Heart right ventricle (tissue), 16 donors: Measurements from ENCODE around the gene RBAK. TPM values are rescaled to one million over a fixed set of nuclear protein-coding genes. Genes with fewer than 3 reads are reported as not detected.
"Not testable (repeated sequence)": the region's sequence is repeated elsewhere in the genome, so short reads cannot be mapped to it uniquely, and the experiment has no call there.

Experiments
- ATAC-seq, 8 donors: fragments of 200-7000 bp; cut with Tn5 transposase; one replicate each; pipeline ENCODE4 v1.9.1; 2020; ENCODE audit warnings: mild to moderate bottlenecking in 8 of 8, moderate library complexity in 8 of 8, moderate number of reproducible peaks in 1 of 8
- DNase-seq, 2 donors: peaks; one replicate each; pipeline ENCODE4 v3.0.0-alpha.2; 2020
- H3K27ac ChIP-seq, 10 donors: fragments of 200-600 bp; sonication (generic) in 2 of 10; one replicate each; pipeline versions ENCODE4 v1.5.0 to v1.8.0; 2020 to 2022; ENCODE audit warnings: mild to moderate bottlenecking in 3 of 10
- H3K27me3 ChIP-seq, 7 donors: fragments of 200-600 bp; one replicate each; pipeline ENCODE4 v1.8.0; 2021 to 2022; ENCODE audit warnings: mild to moderate bottlenecking in 2 of 7
- H3K36me3 ChIP-seq, 9 donors: fragments of 200-600 bp; sonication (generic) in 1 of 9; one replicate each; pipeline versions ENCODE4 v1.5.0 to v1.8.0; 2020 to 2022; ENCODE audit warnings: mild to moderate bottlenecking in 2 of 9
- H3K4me1 ChIP-seq, 9 donors: fragments of 200-600 bp; sonication (generic) in 1 of 9; one replicate each; pipeline versions ENCODE4 v1.5.0 to v1.8.0; 2020 to 2022; ENCODE audit warnings: mild to moderate bottlenecking in 4 of 9
- H3K4me3 ChIP-seq, 10 donors: fragments of 200-600 bp; sonication (generic) in 2 of 10; one replicate each; pipeline versions ENCODE4 v1.5.0 to v1.8.0; 2020 to 2022; ENCODE audit warnings: mild to moderate bottlenecking in 7 of 10, moderate library complexity in 2 of 10
- H3K9me3 ChIP-seq, 11 donors: fragments of 200-600 bp in 10 of 11; sonication (generic) in 2 of 11; one replicate each; pipeline versions ENCODE4 v1.5.0 to v1.8.0; 2013 to 2022; ENCODE audit warnings: mild to moderate bottlenecking in 2 of 11, control low read depth in 1 of 11, moderate library complexity in 1 of 11
- CTCF ChIP-seq, 9 donors: fragments of 200-600 bp; sonication (generic) in 2 of 9; IDR thresholded peaks; one replicate each; pipeline versions ENCODE4 v1.5.0 to v1.8.0; 2021 to 2022; ENCODE audit warnings: antibody characterized with exemption in 9 of 9, mild to moderate bottlenecking in 5 of 9, moderate library complexity in 1 of 9
- WGBS, 2 donors: extraction: QIAGEN DNeasy Blood & Tissue Kit; methylation state at CpG; one replicate each; pipeline ENCODE4 v1.1.7; 2013; ENCODE audit warnings: inconsistent platforms in 1 of 2; 5-methylcytosine and 5-hydroxymethylcytosine counted together
- intact Hi-C, 10 donors: fragments of 100-400 bp; cut with DNase I; formaldehyde crosslinking; loops; one replicate each; pipeline versions ENCODE4 v1.11.1 to v1.14.2; 2022
- polyA plus RNA-seq, 2 donors: library from polyadenylated mRNA; stranded (reverse); fragments of 200-250 nt; gene quantifications; one replicate each; pipeline ENCODE4 v1.2.3, GENCODE V29; 2013
- total RNA-seq, 10 donors: library from RNA; stranded (reverse); fragmentation: NEBNext Ultra II Directional in 3 of 10; extraction: Animal tissue kit (Norgen Biotek cat#: 25700) in 3 of 10; gene quantifications; one replicate each; pipeline versions ENCODE4 v1.2.1 to v1.2.4, GENCODE V29; 2021 to 2023
- donor health status: Arrhythmogenic right ventricular cardiomyopathy.
- donor health status: ischemic (EF 13 %, LVEDD 7.1; RV severe dilation, severe dysfunction).
- donor health status: healthy with polysubstance abuse.
- donor health status: DM: no; HTN: yes; CAD: no.
- donor health status: DM: no; HTN: no; CAD: no.
- donor health status: ischemic (EF 25% LVEDD 6.9; RV normal size, moderate dysfunction).
- donor health status: ischemic (EF 25% LVEDD 5.7; RV mildly dilated, moderate dysfunction).
- donor health status: healthy.
- donor health status: DM: yes; HTN: yes; CAD: no.
- donor health status: Ischemic cardiomyopathy.
- donor health status: ischemic (EF 35%, LVEDD 5.7; RV mildly dilated, moderate dysfunction).
- donor health status: nonischemic (EF 11% LVEDD 7.7; RV severe dilation, severe dysfunction).
- donor health status: DM: yes; HTN: yes; CAD: no.
- donor health status: PGD.
- donor health status: ischemic (EF 29% LVEDD 5.4; RV normal size, mild dysfunction).
- donor health status: nonischemic (EF 23%, LVEDD 6.1; RV moderate dilation, normal function).

RBAK gene
- total and polyA plus RNA-seq, 12 donors, result 3.2 to 11.2 (median 9.3) TPM

GRCh38 chr7:5082806-5083205 is 37.1 kb downstream of the RBAK start:
- no peak overlapping the region for H3K27ac ChIP-seq
- H3K4me1 ChIP-seq, result peaks cover 0 to 5% (median 0%) of the 10 kb centered on the region in 9 donors
- H3K27me3 ChIP-seq, result peaks cover 0 to 46% (median 35%) of the 10 kb centered on the region in 7 donors
- DNase-seq, result no peak
- intact Hi-C loops, result loop anchor here in 9 of 10 donors (5.0 to 10.0 kb wide), 7 partner anchors 108 to 468 kb away; no protein-coding TSS in a partner anchor
- TF ChIP-seq CTCF (IDR thresholded peaks at IDR 0.05), result no peak
- no peak overlapping the region for H3K4me3 ChIP-seq
- 62 to 72% methylated on average over 7 of the region's 7 CpGs for WGBS, 2 donors
- no peaks in the 10 kb centered on the region for H3K9me3 ChIP-seq
- no peak for ATAC-seq
- no peaks in the 10 kb centered on the region for H3K36me3 ChIP-seq

- Histone ChIP-seq H3K27me3 (peaks cover 0 to 48% (median 32%) of the 10 kb centered on the region in 7 donors), H3K9me3 (no peaks in the 10 kb centered on the region), H3K27ac (no peak overlapping the region), H3K4me3 (no peak overlapping the region), H3K36me3 (no peaks in the 10 kb centered on the region), H3K4me1 (peaks cover 0 to 5% (median 0%) of the 10 kb centered on the region in 9 donors)
- ATAC-seq (no peak), DNase-seq (no peak)
- WGBS, 2 donors, result 86 to 89% methylated on average over 24 of the region's 24 CpGs
- TF ChIP-seq CTCF (IDR thresholded peaks at IDR 0.05), result no peak
- intact Hi-C loops, result loop anchor here in 9 of 10 donors (5.0 to 10.0 kb wide), 7 partner anchors 109 to 469 kb away; no protein-coding TSS in a partner anchor
These were observed 37.7 kb downstream of the RBAK start for GRCh38 chr7:5083311-5083711.

DNA sequence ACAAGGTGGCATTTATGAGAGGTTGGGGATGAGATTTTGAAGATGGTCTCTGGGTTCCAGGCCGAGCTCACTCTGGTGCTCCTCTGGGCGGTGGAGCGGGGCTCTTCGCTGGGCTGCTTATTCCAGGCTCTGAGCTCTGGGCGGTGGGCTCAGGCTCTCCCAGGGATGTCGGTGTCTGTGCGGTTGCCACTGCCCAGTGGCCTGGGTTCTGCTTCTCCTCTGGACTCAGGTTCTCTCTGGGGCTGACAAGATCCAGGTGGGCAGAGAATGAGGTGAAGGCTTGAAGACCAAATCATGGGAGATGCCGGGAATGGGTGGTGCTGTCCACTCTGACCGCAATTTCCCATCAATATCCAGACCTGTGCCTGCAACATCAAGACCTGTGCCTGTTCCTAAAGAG is 40.6 kb downstream of the RBAK start:
- no peak for DNase-seq
- peaks cover 0 to 5% (median 0%) of the 10 kb centered on the region in 9 donors for H3K4me1 ChIP-seq
- intact Hi-C loops, result loop anchor here (5.0 to 10.0 kb wide), 10 partner anchors 109 to 471 kb away; no protein-coding TSS in a partner anchor
- no peaks in the 10 kb centered on the region for H3K36me3 ChIP-seq
- peak in 1 of 8 donors; percentile 24 for ATAC-seq
- H3K4me3 ChIP-seq, result no peak overlapping the region
- no peak for TF ChIP-seq CTCF (IDR thresholded peaks at IDR 0.05)
- H3K27ac ChIP-seq, result no peak overlapping the region
- peaks cover 0 to 49% (median 30%) of the 10 kb centered on the region in 7 donors for H3K27me3 ChIP-seq
- 76 to 83% methylated on average over 9 of the region's 9 CpGs for WGBS, 2 donors
- H3K9me3 ChIP-seq, result no peaks in the 10 kb centered on the region

DNA sequence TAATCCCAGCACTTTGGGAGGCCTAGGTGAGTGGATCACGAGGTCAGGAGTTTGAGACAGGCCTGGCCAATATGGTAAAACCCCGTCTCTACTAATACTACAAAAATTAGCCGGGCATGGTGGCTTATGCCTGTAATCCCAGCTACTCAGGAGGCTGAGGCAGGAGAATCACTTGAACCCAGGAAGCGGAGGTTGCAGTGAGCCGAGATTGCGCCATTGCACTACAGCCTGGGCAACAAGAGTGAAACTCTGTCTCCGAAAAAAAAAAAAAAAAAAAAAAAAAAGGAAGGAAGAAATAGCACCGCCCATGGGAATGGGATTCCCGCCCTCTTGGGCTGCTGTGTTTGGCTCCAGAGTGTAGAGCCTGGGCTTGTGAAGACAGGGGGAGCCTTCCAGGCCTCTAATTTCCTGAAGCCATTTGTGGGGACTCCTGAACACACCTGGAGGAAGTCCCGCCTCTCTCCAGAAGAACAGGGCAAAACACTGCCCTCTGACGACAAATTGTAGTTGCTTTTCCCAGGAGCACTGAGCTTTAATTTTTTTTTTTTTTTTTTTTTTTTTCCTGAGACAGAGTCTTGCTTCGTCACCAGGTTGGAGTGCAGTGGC is 42.7 kb downstream of the RBAK start:
- not testable (repeated sequence) for H3K4me1 ChIP-seq, H3K27ac ChIP-seq, H3K4me3 ChIP-seq, ATAC-seq, DNase-seq, H3K36me3 ChIP-seq
- Histone ChIP-seq H3K9me3 (peaks cover 0 to 11% (median 0%) of the 10 kb centered on the region in 11 donors), H3K27me3 (peaks cover 0 to 43% (median 30%) of the 10 kb centered on the region in 7 donors)
- intact Hi-C loops, result loop anchor here (5.0 to 10.0 kb wide), 10 partner anchors 111 to 474 kb away; no protein-coding TSS in a partner anchor
- WGBS, 2 donors, result 57 to 68% methylated on average over 12 of the region's 12 CpGs
- peak in 1 of 9 donors; percentile 7 for TF ChIP-seq CTCF (IDR thresholded peaks at IDR 0.05)
